NCI-H1048 (cell line): ENCODE data around the gene CASP9.

Source experiments
- DNase-seq: peaks from one replicate; lab custom pipeline; 2025; lab: John Stamatoyannopoulos, UW

CASP9 gene

GRCh38 chr1:15445390-15446122 lies 78.5 kb downstream of the CASP9 start:
- no peak for DNase-seq

GRCh38 chr1:15444468-15445389 lies 79.3 kb downstream of the CASP9 start:
- DNase-seq: no peak

- DNase-seq: no peak
Measured at GRCh38 chr1:15443281-15443680, 80.7 kb downstream of the CASP9 start.

- no peak for DNase-seq
Measured at GRCh38 chr1:15442759-15443158, 81.3 kb downstream of the CASP9 start.

- DNase-seq: no peak
Measured at GRCh38 chr1:15442119-15442518, 81.9 kb downstream of the CASP9 start.
